Cardiac muscle cell (in vitro differentiated cells and primary cell): ENCODE results near the gene ANKRD53. TPM values are rescaled to one million over a fixed set of nuclear protein-coding genes. Genes with fewer than 3 reads are reported as not detected.

Experiments
- DNase-seq, 2 donors: peaks; one replicate each; pipeline versions ENCODE4 v3.0.0 to v3.0.0-alpha.2; 2010 to 2017; ENCODE audit warnings: low read depth in 1 of 2, low spot score in 1 of 2
- H3K27ac ChIP-seq: fragments of 200-600 bp; sonication (generic); 2 replicates; pipeline ENCODE4 v1.5.1; 2016
- H3K27me3 ChIP-seq: fragments of 200-600 bp; sonication (generic); 2 replicates; pipeline ENCODE4 v1.6.0; 2016; ENCODE audit warnings: control low read depth
- H3K36me3 ChIP-seq: fragments of 200-600 bp; sonication (generic); 2 replicates; pipeline ENCODE4 v1.5.1; 2016; ENCODE audit warnings: control low read depth
- H3K4me1 ChIP-seq: fragments of 200-600 bp; sonication (generic); 2 replicates; pipeline ENCODE4 v1.8.1; 2017; ENCODE audit warnings: low read depth, mild to moderate bottlenecking, mixed run types
- H3K4me3 ChIP-seq: fragments of 200-600 bp; sonication (generic); 2 replicates; pipeline ENCODE4 v1.5.1; 2016; ENCODE audit warnings: mild to moderate bottlenecking
- H3K9me3 ChIP-seq: fragments of 200-600 bp; sonication (generic); 2 replicates; pipeline ENCODE4 v1.5.1; 2017; ENCODE audit warnings: low read depth, mild to moderate bottlenecking, control low read depth
- CTCF ChIP-seq: IDR thresholded peaks from 2 replicates; pipeline ENCODE4 v1.5.1; 2012; ENCODE audit warnings: low read depth, mild to moderate bottlenecking, low read length
- polyA plus RNA-seq: library from polyadenylated mRNA; unstranded; fragments of >200 nt; fragmentation: Nextera tagmentation; extraction: Ambion mirVana; gene quantifications from 2 replicates; pipeline ENCODE4 v1.2.1, GENCODE V29; 2016
- total RNA-seq: library from RNA; depleted of rRNA; stranded (reverse); fragments of >200 nt; gene quantifications from 2 replicates; pipeline ENCODE4 v1.2.3, GENCODE V29; 2016

ANKRD53 gene
- total and polyA plus RNA-seq, 2 experiments from 2014 or later: 0.92 to 0.99 TPM

GRCh38 chr2:70984228-70984575 lies 5.8 kb downstream of the ANKRD53 start:
- H3K27me3 ChIP-seq: peaks cover 1% of the 10 kb centered on the region
- H3K36me3 ChIP-seq: peaks cover 6% of the 10 kb centered on the region
- H3K4me3 ChIP-seq: no peak overlapping the region
- TF ChIP-seq CTCF: no peak
- no peak overlapping the region for H3K27ac ChIP-seq
- H3K9me3 ChIP-seq: no peaks in the 10 kb centered on the region
- no peaks in the 10 kb centered on the region for H3K4me1 ChIP-seq
- no peak for DNase-seq

- Histone ChIP-seq H3K36me3 (peaks cover 6% of the 10 kb centered on the region), H3K9me3 (no peaks in the 10 kb centered on the region), H3K27me3 (no peaks in the 10 kb centered on the region), H3K27ac (no peak overlapping the region), H3K4me1 (no peaks in the 10 kb centered on the region), H3K4me3 (no peak overlapping the region)
- TF ChIP-seq CTCF: peak; percentile 90
- peak; percentile 62 to 72 for DNase-seq
Measured at GRCh38 chr2:70984576-70985282, 6.3 kb downstream of the ANKRD53 start.

GRCh38 chr2:70985283-70985688 lies 6.9 kb downstream of the ANKRD53 start:
- DNase-seq: no peak
- no peak overlapping the region for H3K4me3 ChIP-seq

GRCh38 chr2:70985956-70986355 lies 7.5 kb downstream of the ANKRD53 start:
- H3K36me3 ChIP-seq: peaks cover 6% of the 10 kb centered on the region
- H3K9me3 ChIP-seq: no peaks in the 10 kb centered on the region
- TF ChIP-seq CTCF: no peak
- no peak overlapping the region for H3K4me3 ChIP-seq
- H3K27me3 ChIP-seq: no peaks in the 10 kb centered on the region
- no peak overlapping the region for H3K27ac ChIP-seq
- DNase-seq: no peak
- H3K4me1 ChIP-seq: no peaks in the 10 kb centered on the region

More at GRCh38 chr2:70985283-70985688, 6.9 kb downstream of the ANKRD53 start:
- H3K9me3 ChIP-seq: no peaks in the 10 kb centered on the region
- H3K36me3 ChIP-seq: peaks cover 6% of the 10 kb centered on the region
- H3K4me1 ChIP-seq: no peaks in the 10 kb centered on the region
- H3K27ac ChIP-seq: no peak overlapping the region
- no peak for TF ChIP-seq CTCF
- H3K27me3 ChIP-seq: no peaks in the 10 kb centered on the region

- H3K9me3 ChIP-seq: no peaks in the 10 kb centered on the region
- no peak overlapping the region for H3K4me3 ChIP-seq
- peaks cover 10% of the 10 kb centered on the region for H3K36me3 ChIP-seq
- TF ChIP-seq CTCF: no peak
- DNase-seq: no peak
- H3K27me3 ChIP-seq: no peaks in the 10 kb centered on the region
- H3K27ac ChIP-seq: no peak overlapping the region
- no peaks in the 10 kb centered on the region for H3K4me1 ChIP-seq
Measured at GRCh38 chr2:70986499-70987189, 8.2 kb downstream of the ANKRD53 start.
